ENCODE measurements around the gene APC. TPM values are rescaled to one million over a fixed set of nuclear protein-coding genes. Genes with fewer than 3 reads are reported as not detected.

The APC gene
- total and polyA plus RNA-seq, 2 donors (not counting 1 experiment from before 2014, with no cell fraction given): 8.1 to 55.8 TPM

DNA sequence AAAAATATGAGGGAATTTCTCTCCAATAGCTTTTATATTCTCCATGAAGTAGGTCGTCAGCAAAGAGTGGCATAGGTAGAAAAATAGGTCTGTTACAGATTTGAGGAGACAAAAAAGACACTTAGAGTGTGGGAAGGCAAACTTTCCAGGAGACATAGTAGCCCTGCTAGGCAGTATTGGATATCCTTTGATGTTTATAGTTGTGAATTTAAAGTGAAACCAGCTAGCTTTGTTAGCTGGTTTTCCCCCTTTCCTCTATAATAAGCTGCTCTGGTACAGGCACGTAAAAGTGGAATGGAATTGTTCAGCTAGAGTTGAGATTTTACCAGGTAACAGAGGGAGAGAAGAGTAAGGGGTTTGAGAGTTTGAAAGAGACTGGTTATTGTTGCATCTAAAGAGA, 17.1 kb upstream of the APC start:
- 100% methylated on average over 1 of the region's 2 CpGs for WGBS (ENCODE audit: insufficient coverage)
- H3K9ac ChIP-seq (ENCODE audit: low read length): no peak overlapping the region

GRCh38 chr5:112724901-112725300, 12.8 kb upstream of the APC start:
- H3K9ac ChIP-seq (ENCODE audit: low read length): no peak overlapping the region
- no peaks in the 10 kb centered on the region for H3K36me3 ChIP-seq (replicated peaks in 1 of 2; ENCODE audit: control extremely low read depth in 1 of 2, control insufficient read depth in 1 of 2, extremely low read depth in 1 of 2, insufficient read depth in 2 of 2, low read length in 1 of 2)
- no CpG with 5 or more reads among the region's 4 CpGs for WGBS (ENCODE audit: insufficient coverage)
- Mint-ChIP-seq H3K4me1 (peaks cover 50% of the 10 kb centered on the region), H3K9me3 (ENCODE audit: insufficient read depth) (no peaks in the 10 kb centered on the region), H3K27me3 (no peaks in the 10 kb centered on the region), H3K27ac (no peak overlapping the region), H3K4me3 (no peak overlapping the region)
- intact Hi-C loops (cut with micrococcal nuclease): no loop called here
- DNase-seq (no peak), ATAC-seq (ENCODE audit: low read depth) (no peak)
- H2AFZ ChIP-seq (ENCODE audit: insufficient read depth, low read depth, low read length, poor library complexity, severe bottlenecking): no peak overlapping the region
- no peaks in the 10 kb centered on the region for H3K27me3 ChIP-seq (replicated peaks in 1 of 4; ENCODE audit: control extremely low read depth in 1 of 4, control insufficient read depth in 3 of 4, insufficient read depth in 4 of 4, low read length in 3 of 4)
- H3K4me3 ChIP-seq (ENCODE audit: control extremely low read depth in 1 of 5, extremely low read depth in 1 of 5, insufficient read depth in 1 of 5, low read depth in 2 of 5, low read length in 4 of 5): no peak overlapping the region
- H3K27ac ChIP-seq (ENCODE audit: low read length in 2 of 2): no peak overlapping the region
- peaks cover 93% of the 10 kb centered on the region for H3K79me2 ChIP-seq (ENCODE audit: control insufficient read depth, insufficient read depth, low read length)
- peaks cover 58% of the 10 kb centered on the region for H4K20me1 ChIP-seq (ENCODE audit: control insufficient read depth, insufficient read depth, low read length, poor library complexity, severe bottlenecking)
- ChIA-PET CTCF (interaction anchor here (0.5 to 1.8 kb wide), 4 partner anchors 13 to 548 kb away, joined by 3 to 6 read pairs (median 4); partner anchors contain the start of gene APC), POLR2A (no interaction called here)
- H3K9me3 ChIP-seq (ENCODE audit: control extremely low read depth in 1 of 3, control insufficient read depth in 2 of 3, insufficient read depth in 1 of 3, low read length in 2 of 3): no peaks in the 10 kb centered on the region
- no peak overlapping the region for H3K4me2 ChIP-seq (replicated peaks; ENCODE audit: low read depth, low read length, poor library complexity, severe bottlenecking)
- TF ChIP-seq CTCF (IDR thresholded peaks at IDR 0.05) (no peak), EZH2 (IDR thresholded peaks at IDR 0.05; ENCODE audit: borderline replicate concordance, insufficient read depth, low read depth, low read length, poor library complexity, severe bottlenecking) (no peak)
- H3K4me1 ChIP-seq (ENCODE audit: control insufficient read depth in 2 of 2, insufficient read depth in 2 of 2, low read length in 2 of 2): peaks cover 3 to 7% of the 10 kb centered on the region in 2 donors

More for the DNA sequence above, 17.1 kb upstream of the APC start:
- no peaks in the 10 kb centered on the region for H3K27me3 Mint-ChIP-seq
- H3K36me3 ChIP-seq (replicated peaks in 1 of 2; ENCODE audit: control extremely low read depth in 1 of 2, control insufficient read depth in 1 of 2, extremely low read depth in 1 of 2, insufficient read depth in 2 of 2, low read length in 1 of 2): no peaks in the 10 kb centered on the region
- CTCF ChIA-PET: interaction anchor here (1.0 kb wide), 1 partner anchor 35 kb away, joined by 3 read pairs; no protein-coding TSS in a partner anchor
- H2AFZ ChIP-seq (ENCODE audit: insufficient read depth, low read depth, low read length, poor library complexity, severe bottlenecking): no peak overlapping the region
- peaks cover 68% of the 10 kb centered on the region for H4K20me1 ChIP-seq (ENCODE audit: control insufficient read depth, insufficient read depth, low read length, poor library complexity, severe bottlenecking)
- TF ChIP-seq CTCF (IDR thresholded peaks at IDR 0.05): no peak
- no peak for TF ChIP-seq EZH2 (IDR thresholded peaks at IDR 0.05; ENCODE audit: borderline replicate concordance, insufficient read depth, low read depth, low read length, poor library complexity, severe bottlenecking)
- no peak overlapping the region for H3K4me3 Mint-ChIP-seq
- H3K4me2 ChIP-seq (replicated peaks; ENCODE audit: low read depth, low read length, poor library complexity, severe bottlenecking): no peak overlapping the region
- ATAC-seq (ENCODE audit: low read depth) (no peak), DNase-seq (no peak)
- H3K27ac ChIP-seq (ENCODE audit: low read length in 2 of 2): no peak overlapping the region
- no peaks in the 10 kb centered on the region for H3K27me3 ChIP-seq (replicated peaks in 1 of 4; ENCODE audit: control extremely low read depth in 1 of 4, control insufficient read depth in 3 of 4, insufficient read depth in 4 of 4, low read length in 3 of 4)
- POLR2A ChIA-PET: no interaction called here
- H3K9me3 Mint-ChIP-seq (ENCODE audit: insufficient read depth): no peaks in the 10 kb centered on the region
- H3K79me2 ChIP-seq (ENCODE audit: control insufficient read depth, insufficient read depth, low read length): peaks cover 96% of the 10 kb centered on the region
- H3K4me1 Mint-ChIP-seq: peaks cover 64% of the 10 kb centered on the region
- no peaks in the 10 kb centered on the region for H3K9me3 ChIP-seq (ENCODE audit: control extremely low read depth in 1 of 3, control insufficient read depth in 2 of 3, insufficient read depth in 1 of 3, low read length in 2 of 3)
- H3K27ac Mint-ChIP-seq: no peak overlapping the region
- H3K4me1 ChIP-seq (ENCODE audit: control insufficient read depth in 2 of 2, insufficient read depth in 2 of 2, low read length in 2 of 2): peaks cover 3 to 7% of the 10 kb centered on the region in 2 donors
- intact Hi-C loops (cut with micrococcal nuclease): no loop called here
- H3K4me3 ChIP-seq (ENCODE audit: control extremely low read depth in 1 of 5, extremely low read depth in 1 of 5, insufficient read depth in 1 of 5, low read depth in 2 of 5, low read length in 4 of 5): no peak overlapping the region

Data from B cell (primary cell).